Measurements from ENCODE around the gene MDC1. TPM values are rescaled to one million over a fixed set of nuclear protein-coding genes. Genes with fewer than 3 reads are reported as not detected.

The MDC1 gene
- total RNA-seq, 1 experiment from 2014 or later = 53.4 TPM

GRCh38 chr6:30747300-30747687, 30.2 kb upstream of the MDC1 start:
- Histone ChIP-seq H3K4me1 (ENCODE audit: insufficient read depth, low read length, poor library complexity, severe bottlenecking) (peaks cover 20% of the 10 kb centered on the region), H3K9me3 (ENCODE audit: low read depth, low read length, poor library complexity, severe bottlenecking) (no peaks in the 10 kb centered on the region), H3K36me3 (ENCODE audit: insufficient read depth, low read length, poor library complexity, severe bottlenecking) (no peaks in the 10 kb centered on the region), H3K27ac (ENCODE audit: low read depth, low read length, poor library complexity, severe bottlenecking) (no peak overlapping the region), H3K27me3 (replicated peaks; ENCODE audit: insufficient read depth, low read depth, low read length, poor library complexity) (no peaks in the 10 kb centered on the region), H3K4me3 (ENCODE audit: low read depth, low read length, poor library complexity, severe bottlenecking) (no peak overlapping the region)
- no TSS peak for BruUV-seq (replicated peaks)
- DNase-seq (ENCODE audit: low spot score) = no peak
- POLR2A ChIA-PET (ENCODE audit: low non-redundant PET) = no interaction called here
- CTCF ChIA-PET = no interaction called here
- intact Hi-C loops (cut with micrococcal nuclease; ENCODE audit: unreplicated experiment) = no loop called here
- no peak for TF ChIP-seq EZH2 (IDR thresholded peaks at IDR 0.05; ENCODE audit: borderline replicate concordance, low read depth, low read length, poor library complexity, severe bottlenecking)
- TF ChIP-seq CTCF (conservative IDR thresholded peaks at IDR 0.05; ENCODE audit: low read depth, low read length) = no peak

GRCh38 chr6:30744054-30744805, 27.1 kb upstream of the MDC1 start, which contains the start of gene IER3:
IER3 (minus strand) TSS chr6:30744547; CDS start chr6:30744518, 29 bp downstream.
- ChIA-PET POLR2A (ENCODE audit: low non-redundant PET) (interaction anchor here (0.6 kb wide), 1 partner anchor 134 kb away, joined by 3 read pairs; no protein-coding TSS in a partner anchor), CTCF (interaction anchor here (0.7 kb wide), 2 partner anchors 16 to 84 kb away, joined by 4 to 10 read pairs; no protein-coding TSS in a partner anchor)
- peaks cover 18% of the 10 kb centered on the region for H3K36me3 ChIP-seq (ENCODE audit: insufficient read depth, low read length, poor library complexity, severe bottlenecking)
- intact Hi-C loops (cut with micrococcal nuclease; ENCODE audit: unreplicated experiment) = loop anchor here (2.0 to 5.0 kb wide), 3 partner anchors 37 to 343 kb away; no protein-coding TSS in a partner anchor
- H3K4me1 ChIP-seq (ENCODE audit: insufficient read depth, low read length, poor library complexity, severe bottlenecking) = peaks cover 19% of the 10 kb centered on the region
- DNase-seq (ENCODE audit: low spot score) = peak; percentile 92
- no peaks in the 10 kb centered on the region for H3K27me3 ChIP-seq (replicated peaks; ENCODE audit: insufficient read depth, low read depth, low read length, poor library complexity)
- no TSS peak for BruUV-seq (replicated peaks)
- no peaks in the 10 kb centered on the region for H3K9me3 ChIP-seq (ENCODE audit: low read depth, low read length, poor library complexity, severe bottlenecking)
- TF ChIP-seq CTCF (conservative IDR thresholded peaks at IDR 0.05; ENCODE audit: low read depth, low read length) = peak; percentile 83
- TF ChIP-seq EZH2 (IDR thresholded peaks at IDR 0.05; ENCODE audit: borderline replicate concordance, low read depth, low read length, poor library complexity, severe bottlenecking) = no peak
- H3K4me3 ChIP-seq (ENCODE audit: low read depth, low read length, poor library complexity, severe bottlenecking) = peak within 1 kb of the TSS; percentile 90
- H3K27ac ChIP-seq (ENCODE audit: low read depth, low read length, poor library complexity, severe bottlenecking) = peak within 1 kb of the TSS; percentile 80

- intact Hi-C loops (cut with micrococcal nuclease; ENCODE audit: unreplicated experiment) = loop anchor here (2.0 to 5.0 kb wide), 4 partner anchors 37 to 344 kb away; no protein-coding TSS in a partner anchor
- ChIA-PET CTCF (no interaction called here), POLR2A (ENCODE audit: low non-redundant PET) (interaction anchor here (0.7 kb wide), 1 partner anchor 280 kb away, joined by 5 read pairs; no protein-coding TSS in a partner anchor)
- H3K27ac ChIP-seq (ENCODE audit: low read depth, low read length, poor library complexity, severe bottlenecking) = peak overlapping the region; percentile 80
- H3K4me1 ChIP-seq (ENCODE audit: insufficient read depth, low read length, poor library complexity, severe bottlenecking) = peaks cover 19% of the 10 kb centered on the region
- peak overlapping the region; percentile 90 for H3K4me3 ChIP-seq (ENCODE audit: low read depth, low read length, poor library complexity, severe bottlenecking)
- DNase-seq (ENCODE audit: low spot score) = peak; percentile 63
- TSS peak; percentile 85 for BruUV-seq (replicated peaks)
- H3K27me3 ChIP-seq (replicated peaks; ENCODE audit: insufficient read depth, low read depth, low read length, poor library complexity) = no peaks in the 10 kb centered on the region
- TF ChIP-seq EZH2 (IDR thresholded peaks at IDR 0.05; ENCODE audit: borderline replicate concordance, low read depth, low read length, poor library complexity, severe bottlenecking) (no peak), CTCF (conservative IDR thresholded peaks at IDR 0.05; ENCODE audit: low read depth, low read length) (no peak)
- H3K9me3 ChIP-seq (ENCODE audit: low read depth, low read length, poor library complexity, severe bottlenecking) = no peaks in the 10 kb centered on the region
- peaks cover 27% of the 10 kb centered on the region for H3K36me3 ChIP-seq (ENCODE audit: insufficient read depth, low read length, poor library complexity, severe bottlenecking)
Measured at GRCh38 chr6:30743099-30744053, 26.3 kb upstream of the MDC1 start.

Data from A673 (cell line).